HT-29 (cell line): ENCODE measurements around the gene SYNE2. TPM values are rescaled to one million over a fixed set of nuclear protein-coding genes. Genes with fewer than 3 reads are reported as not detected.
"Not testable (repeated sequence)": the region's sequence is repeated elsewhere in the genome, so short reads cannot be mapped to it uniquely, and the experiment has no call there.

Source experiments
- DNase-seq: peaks from one replicate; pipeline ENCODE4 v3.0.0-alpha.2; 2015; ENCODE audit warnings: low spot score
- total RNA-seq: library from RNA; depleted of rRNA; stranded (reverse); fragments of >200 nt; shearing (Covaris generic); gene quantifications from 2 replicates; pipeline ENCODE4 v1.2.3, GENCODE V29; 2014

Gene SYNE2
- total RNA-seq, 1 experiment from 2014 or later: 96.2 TPM

DNA sequence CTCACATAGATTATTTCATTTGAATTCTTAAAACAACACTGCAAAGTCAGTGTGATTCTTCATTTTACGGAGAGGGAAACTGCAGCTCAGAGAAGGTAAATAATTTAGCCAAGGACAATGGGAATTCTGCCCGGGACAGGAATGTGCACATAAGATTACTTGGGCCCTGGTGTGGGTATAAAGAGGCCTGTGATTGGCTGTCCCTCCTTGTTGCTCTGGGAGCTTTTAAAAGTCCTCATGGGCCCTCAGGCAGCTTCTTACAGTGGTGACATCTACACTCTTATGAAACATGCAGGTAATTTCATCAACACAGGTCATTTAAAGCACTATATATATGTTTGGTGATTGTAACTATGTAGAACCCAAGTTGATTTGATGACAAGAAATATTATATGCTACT is 341.0 kb downstream of the SYNE2 start:
- no peak for DNase-seq

DNA sequence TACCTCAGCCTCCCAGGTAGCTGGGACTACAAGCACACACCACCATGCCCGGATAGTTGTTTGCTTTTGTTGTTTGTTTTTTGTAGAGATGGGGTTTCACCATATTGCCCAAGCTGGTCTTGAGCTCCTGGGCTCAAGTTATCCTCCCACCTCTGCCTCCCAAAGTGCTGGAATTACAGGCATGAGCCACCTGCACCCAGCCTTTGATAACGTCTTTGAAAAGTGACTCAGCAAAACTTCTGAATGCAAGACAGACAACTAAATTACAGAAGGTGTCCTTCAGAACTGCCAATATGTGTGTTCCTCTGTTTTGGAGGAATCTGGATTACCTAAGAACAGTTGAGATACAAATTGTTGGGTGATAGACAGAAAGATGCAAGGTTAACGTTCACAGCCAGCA is 341.6 kb downstream of the SYNE2 start:
- DNase-seq: no peak

DNA sequence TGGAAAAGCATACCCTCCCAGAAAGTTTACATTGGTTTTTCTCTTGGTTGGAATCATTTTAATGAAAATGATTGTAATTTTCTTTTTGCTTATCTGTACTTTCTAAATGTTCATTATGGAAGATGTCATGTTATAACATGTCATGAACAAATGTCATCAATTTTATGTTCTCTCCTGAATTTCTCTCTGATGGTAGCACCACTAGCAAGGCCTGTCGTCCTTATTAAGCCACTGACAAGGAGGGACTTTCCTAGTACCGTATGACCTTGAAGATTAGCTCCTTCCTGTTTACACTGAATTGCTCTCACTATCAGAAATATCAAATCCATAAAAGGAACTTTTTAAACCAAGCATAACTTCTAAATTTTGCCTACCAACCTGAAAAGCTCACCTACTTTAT is 342.4 kb downstream of the SYNE2 start:
- DNase-seq: no peak

DNA sequence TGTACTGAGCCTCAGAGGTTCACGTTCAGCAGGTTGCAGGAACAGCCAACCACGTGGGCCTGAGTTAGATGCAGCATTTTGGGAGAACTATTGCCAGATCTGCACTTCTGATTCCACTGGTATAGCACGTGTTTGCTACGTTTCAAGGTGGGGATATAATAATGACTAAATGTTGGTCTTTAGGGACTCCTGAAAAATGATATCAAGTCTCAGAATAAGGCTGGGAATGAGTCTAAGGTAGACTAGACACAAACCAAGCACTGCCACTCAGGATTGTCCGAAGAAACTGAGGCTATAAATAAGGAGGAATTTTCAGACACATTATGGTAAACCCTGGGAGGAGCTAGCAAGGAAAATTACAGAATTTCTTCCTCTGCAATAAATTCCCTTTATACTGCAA is 343.3 kb downstream of the SYNE2 start:
- DNase-seq: no peak

DNA sequence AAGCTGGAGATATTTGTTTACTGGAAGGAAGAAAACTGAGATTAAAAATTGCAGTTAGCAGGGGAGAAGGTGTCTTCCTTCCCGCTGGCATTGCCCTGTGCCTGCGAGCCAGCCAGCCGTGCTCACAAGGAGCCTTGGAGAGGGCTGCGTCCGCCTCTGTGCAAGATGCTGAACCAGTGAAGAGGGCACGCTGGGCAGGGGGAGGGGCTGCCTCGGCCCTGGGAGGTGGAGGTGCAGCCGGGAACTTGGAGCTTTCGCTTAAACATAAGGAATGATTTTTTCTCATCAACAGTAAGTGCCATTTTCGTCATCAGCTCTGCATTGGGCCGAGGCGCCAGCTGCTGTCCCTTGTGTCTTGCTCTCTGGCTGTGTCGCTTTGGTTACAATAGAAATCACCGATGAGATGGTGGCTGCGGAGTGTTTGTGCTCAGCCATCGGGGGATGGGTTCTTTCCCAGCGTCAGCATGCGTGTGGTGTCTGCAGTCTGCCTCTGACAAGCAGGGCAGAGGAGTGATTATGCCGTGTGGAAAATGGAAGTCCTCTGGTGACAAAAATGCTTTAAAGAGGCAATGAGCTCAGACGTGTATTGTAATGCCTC is 344.1 kb downstream of the SYNE2 start:
- no peak for DNase-seq

- no peak for DNase-seq
Observed at GRCh38 chr14:64197996-64198395, 345.2 kb downstream of the SYNE2 start.

GRCh38 chr14:64198486-64198885 is 345.7 kb downstream of the SYNE2 start:
- no peak for DNase-seq

GRCh38 chr14:64200170-64200569 is 347.4 kb downstream of the SYNE2 start:
- DNase-seq: no peak

DNA sequence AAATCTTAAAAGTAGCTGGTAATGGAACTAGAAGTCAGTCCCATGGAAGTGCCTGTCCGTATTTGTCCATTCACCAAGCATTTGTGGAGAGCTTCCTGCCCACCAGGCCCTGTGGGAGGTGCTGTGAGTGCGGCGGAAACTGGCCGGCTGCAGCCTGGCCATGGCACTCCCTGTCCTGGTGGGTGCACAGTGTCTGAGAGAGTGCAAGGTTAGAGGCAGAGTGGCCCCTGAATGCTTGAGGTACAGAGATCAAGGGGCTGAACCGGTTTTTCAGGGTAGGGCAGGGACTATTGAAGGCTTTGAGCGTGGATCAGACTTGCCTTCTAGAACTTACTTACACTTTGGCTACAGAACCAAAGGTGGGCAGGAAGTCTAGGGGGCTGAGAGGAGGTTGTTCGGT is 348.5 kb downstream of the SYNE2 start:
- peak; percentile 3 for DNase-seq

- DNase-seq: no peak
Observed at GRCh38 chr14:64201921-64202545, 349.2 kb downstream of the SYNE2 start.

GRCh38 chr14:64202716-64203115 is 349.9 kb downstream of the SYNE2 start:
- DNase-seq: no peak

GRCh38 chr14:64203366-64204006 is 350.7 kb downstream of the SYNE2 start:
- no peak for DNase-seq

GRCh38 chr14:64208261-64208660 is 355.5 kb downstream of the SYNE2 start:
- DNase-seq: no peak

DNA sequence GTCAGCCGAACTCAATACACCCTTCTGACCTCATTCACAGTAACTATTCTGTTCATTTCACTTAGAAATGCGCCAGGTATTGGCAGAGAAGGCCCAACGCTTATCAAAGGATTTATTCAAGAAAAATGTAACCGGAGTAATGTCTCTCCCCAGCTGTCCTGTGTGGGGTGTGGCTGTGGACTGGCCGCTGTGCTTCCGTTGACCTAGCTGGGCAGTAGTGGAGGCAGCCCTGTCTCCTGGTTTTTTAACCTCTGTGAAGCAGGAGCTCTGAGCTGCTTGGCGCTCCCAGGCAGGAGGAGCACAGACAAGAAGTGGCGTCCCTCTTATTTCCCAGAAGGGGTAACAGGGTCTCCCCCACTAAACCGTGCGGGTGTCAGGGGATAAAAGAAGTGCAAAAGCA is 356.2 kb downstream of the SYNE2 start:
- DNase-seq: no peak

- DNase-seq: no peak
Observed at GRCh38 chr14:64209444-64210131, 356.8 kb downstream of the SYNE2 start.

GRCh38 chr14:64210216-64210615 is 357.4 kb downstream of the SYNE2 start:
- no peak for DNase-seq

GRCh38 chr14:64210912-64211311 is 358.1 kb downstream of the SYNE2 start:
- DNase-seq: not testable (repeated sequence)

GRCh38 chr14:64212666-64213065 is 359.9 kb downstream of the SYNE2 start:
- DNase-seq: no peak

GRCh38 chr14:64213086-64213485 is 360.3 kb downstream of the SYNE2 start:
- DNase-seq: no peak

DNA sequence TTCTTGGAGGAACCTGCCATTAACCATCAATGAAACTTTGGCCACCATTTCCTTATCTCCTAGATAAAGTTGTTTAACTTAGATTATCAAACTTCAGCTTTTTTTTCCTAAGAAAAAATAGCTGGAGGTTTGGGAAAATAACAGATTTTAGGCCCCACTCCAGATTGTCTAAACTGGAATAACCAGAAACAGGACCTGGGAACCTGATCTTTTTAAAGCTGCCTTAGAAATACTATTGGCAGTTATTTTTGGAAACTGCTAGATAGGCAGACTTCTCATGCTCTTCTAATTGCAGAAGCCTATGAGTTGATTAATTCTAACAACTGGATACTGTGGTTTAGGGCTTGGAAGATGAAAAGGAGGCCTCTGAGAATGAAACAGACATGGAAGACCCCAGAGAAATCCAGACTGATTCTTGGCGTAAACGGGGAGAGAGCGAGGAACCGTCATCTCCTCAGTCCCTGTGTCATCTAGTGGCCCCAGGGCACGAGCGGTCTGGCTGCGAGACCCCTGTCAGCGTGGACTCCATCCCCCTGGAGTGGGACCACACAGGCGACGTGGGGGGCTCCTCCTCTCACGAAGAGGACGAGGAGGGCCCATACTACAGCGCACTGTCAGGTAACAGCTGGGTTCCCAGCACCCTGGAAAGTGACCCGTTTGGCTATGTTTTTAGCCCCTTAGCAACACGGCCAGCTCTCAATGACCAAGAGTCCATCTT is 361.2 kb downstream of the SYNE2 start:
- DNase-seq: no peak

- DNase-seq: no peak
Observed at GRCh38 chr14:64215274-64215673, 362.5 kb downstream of the SYNE2 start.

DNA sequence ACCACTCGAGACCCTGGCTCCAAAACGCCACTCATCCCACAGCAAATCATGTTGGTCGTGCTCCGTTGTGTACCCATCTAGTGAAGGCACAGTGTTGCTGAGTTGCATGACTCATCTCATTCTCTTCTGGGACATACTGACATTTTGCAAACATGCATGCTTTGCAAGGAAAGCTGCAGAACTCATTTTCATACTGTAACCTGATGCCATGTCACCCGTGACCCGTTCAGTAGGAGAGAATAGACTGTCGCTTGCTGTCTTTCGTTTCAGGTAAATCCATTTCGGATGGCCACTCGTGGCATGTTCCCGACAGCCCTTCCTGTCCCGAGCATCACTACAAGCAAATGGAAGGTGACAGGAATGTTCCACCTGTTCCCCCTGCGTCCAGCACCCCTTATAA is 363.2 kb downstream of the SYNE2 start:
- no peak for DNase-seq
